Dermis microvascular lymphatic vessel endothelial cell (primary cell): ENCODE results near the gene FLAD1. TPM values are rescaled to one million over a fixed set of nuclear protein-coding genes. Genes with fewer than 3 reads are reported as not detected.
A peak's percentile ranks its signal among the peaks of the same experiment; 100 is the strongest.

ENCODE experiments used
- DNase-seq, 2 donors: peaks; one replicate each; pipeline versions ENCODE4 v3.0.0 to v3.0.0-alpha.2; 2010; ENCODE audit warnings: low read depth in 2 of 2
- total RNA-seq: library from RNA; depleted of rRNA; stranded (reverse); fragments of >200 nt; gene quantifications from 2 replicates; pipeline ENCODE4 v1.2.1, GENCODE V29; 2014

Gene FLAD1
- total RNA-seq, 1 donor from 2014 or later, result 17.1 TPM

- no peak for DNase-seq
These were observed 5.2 kb downstream of the FLAD1 start for GRCh38 chr1:154988058-154988954.

GRCh38 chr1:154989195-154989860 is 6.2 kb downstream of the FLAD1 start:
- DNase-seq, result no peak

- no peak for DNase-seq
These were observed 7.1 kb downstream of the FLAD1 start for GRCh38 chr1:154990276-154990675.

GRCh38 chr1:154992721-154993571 is 9.8 kb downstream of the FLAD1 start:
- no peak for DNase-seq

- DNase-seq, result no peak
These were observed 10.6 kb downstream of the FLAD1 start, which contains the start of gene LENEP for GRCh38 chr1:154993572-154994268. TSS of gene LENEP (plus strand) at chr1:154993586. CDS start at chr1:154993608, 22 bp downstream.

DNA sequence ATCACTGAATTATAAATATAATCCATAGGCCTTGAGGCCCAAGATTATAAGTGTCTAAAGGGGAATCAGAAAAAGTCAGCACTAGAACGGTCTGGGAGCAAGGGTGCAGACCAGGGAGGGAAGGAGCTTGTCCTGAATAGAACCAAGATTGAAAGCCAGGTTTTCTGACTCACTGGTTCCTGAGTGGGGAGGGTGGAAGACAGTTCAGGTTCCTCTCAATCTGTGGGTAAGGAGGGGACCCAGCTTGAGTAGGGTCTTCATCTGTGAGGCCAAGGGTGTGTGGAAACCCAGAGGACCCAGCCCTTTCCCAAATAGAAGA is 11.1 kb downstream of the FLAD1 start:
- no peak for DNase-seq

DNA sequence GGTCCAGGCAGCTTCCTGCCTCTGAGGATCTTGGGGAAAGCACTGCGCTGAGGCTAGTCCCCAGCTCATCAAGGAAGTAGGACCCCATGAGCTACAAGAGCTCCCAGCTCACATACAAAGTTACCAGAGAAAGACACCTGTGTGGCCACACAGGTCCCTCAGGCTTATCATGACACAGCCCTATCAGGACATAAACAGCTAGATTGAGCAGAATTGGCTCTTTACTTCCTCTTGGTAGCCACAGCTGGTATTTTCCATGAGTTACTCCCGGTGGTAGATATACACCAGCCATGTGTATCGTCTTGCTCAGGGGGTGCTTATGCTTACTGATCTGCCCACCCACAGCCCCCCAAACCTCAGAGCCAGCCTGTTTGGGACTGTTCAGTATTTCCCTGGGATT is 11.4 kb downstream of the FLAD1 start:
- no peak for DNase-seq

DNA sequence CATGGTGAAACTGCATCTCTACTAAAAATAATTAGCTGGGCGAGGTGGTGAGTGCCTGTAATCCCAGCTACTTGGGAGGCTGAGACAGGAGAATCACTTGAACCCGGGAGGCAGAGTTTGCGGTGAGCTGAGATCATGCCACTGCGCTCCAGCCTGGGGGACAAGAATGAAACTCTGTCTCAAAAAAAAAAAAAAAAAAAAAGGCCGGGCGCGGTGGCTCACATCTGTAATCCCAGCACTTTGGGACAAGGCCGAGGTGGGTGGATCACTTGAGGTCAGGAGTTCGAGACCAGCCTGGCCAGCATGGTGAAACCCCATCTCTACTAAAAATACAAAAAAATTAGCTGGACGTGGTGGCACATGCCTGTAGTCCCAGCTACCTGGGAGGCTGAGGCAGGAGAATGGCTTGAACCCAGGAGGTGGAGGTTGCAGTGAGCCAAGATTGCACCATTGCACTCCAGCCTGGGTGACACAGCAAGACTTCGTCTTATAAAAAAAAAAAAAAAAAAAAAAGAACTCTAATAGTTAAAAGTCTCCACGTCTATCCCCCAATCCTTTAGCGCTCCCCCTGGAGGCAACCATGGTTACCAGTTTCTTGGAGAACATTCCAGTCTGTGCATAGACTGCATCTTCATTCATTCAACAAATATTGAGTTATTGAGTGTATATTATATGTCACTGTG is 12.3 kb downstream of the FLAD1 start:
- DNase-seq, result peak in 1 of 2 donors; percentile 77

- DNase-seq, result no peak
These were observed 14.0 kb downstream of the FLAD1 start for GRCh38 chr1:154996966-154997701.

DNA sequence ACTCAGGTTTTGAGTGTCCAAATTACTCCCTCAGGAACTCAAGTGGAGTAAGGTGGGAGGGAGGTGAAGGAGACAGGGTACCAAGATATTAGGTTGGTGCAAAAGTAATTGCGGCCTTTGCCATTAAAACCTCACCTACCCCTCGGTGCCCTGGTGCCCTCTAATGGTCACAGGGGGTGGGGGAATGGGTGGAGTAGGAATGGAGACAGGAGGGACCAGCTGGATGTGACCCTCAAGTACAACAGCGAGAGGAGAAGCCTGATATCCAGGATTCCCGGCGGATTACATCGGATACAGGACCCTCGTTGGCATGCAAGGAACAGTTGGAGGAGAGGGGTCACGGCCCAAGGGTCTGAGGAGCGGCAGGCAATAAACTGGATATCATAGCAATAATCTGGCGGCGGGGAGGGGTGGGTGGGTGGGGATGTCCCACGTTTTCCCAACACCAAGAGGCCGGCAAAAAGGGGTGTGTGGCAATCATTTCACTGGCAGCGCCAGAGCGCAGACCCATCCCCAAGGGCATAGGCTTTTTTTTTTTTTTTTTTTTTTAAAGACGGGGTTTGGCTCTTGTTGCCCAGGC is 15.1 kb downstream of the FLAD1 start:
- no peak for DNase-seq

GRCh38 chr1:154998818-154999570 is 15.8 kb downstream of the FLAD1 start:
- DNase-seq, result peak in 1 of 2 donors; percentile 58

- no peak for DNase-seq
These were observed 16.6 kb downstream of the FLAD1 start for GRCh38 chr1:154999571-155000410.

DNA sequence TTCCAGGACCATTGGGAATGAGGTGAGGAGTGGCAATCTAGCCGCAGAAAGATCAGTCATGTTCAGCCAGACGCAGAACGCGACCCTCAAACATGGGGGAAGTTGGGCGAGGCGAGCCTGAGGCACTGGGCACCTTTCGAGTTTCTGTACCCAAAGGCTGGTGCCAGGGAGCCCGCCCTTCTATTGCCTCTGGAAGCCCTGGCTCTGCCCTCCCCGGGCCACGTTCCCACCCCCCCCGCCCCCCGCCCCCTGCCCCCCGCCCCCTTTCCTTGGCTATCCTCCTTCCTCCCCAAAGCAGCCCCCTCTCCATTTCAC is 17.2 kb downstream of the FLAD1 start:
- no peak for DNase-seq

- peak; percentile 61 to 81 for DNase-seq
These were observed 17.7 kb downstream of the FLAD1 start for GRCh38 chr1:155000726-155001424.

DNA sequence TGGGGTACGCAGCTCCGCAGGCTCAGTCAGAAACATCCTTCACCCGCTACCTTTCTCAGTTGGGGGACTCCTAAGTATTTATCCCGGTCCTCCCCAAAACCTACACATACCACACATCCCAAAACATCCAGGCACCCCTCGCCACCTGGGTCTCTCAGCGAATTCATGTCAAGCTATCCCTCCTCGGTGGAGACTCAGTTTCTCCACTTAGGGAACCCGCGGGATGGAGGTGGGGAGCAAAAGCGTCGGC is 18.2 kb downstream of the FLAD1 start:
- no peak for DNase-seq

GRCh38 chr1:155001675-155002463 is 18.7 kb downstream of the FLAD1 start:
- peak; percentile 96 to 99 for DNase-seq
